Measurements from ENCODE around the gene ATP6V1B1. TPM values are rescaled to one million over a fixed set of nuclear protein-coding genes. Genes with fewer than 3 reads are reported as not detected.
A peak's percentile ranks its signal among the peaks of the same experiment; 100 is the strongest.

ATP6V1B1 gene
- total and polyA plus RNA-seq, 9 of the 15 experiments (the other 6 are each of a cell fraction or from before 2014, with no cell fraction given): not detected

DNA sequence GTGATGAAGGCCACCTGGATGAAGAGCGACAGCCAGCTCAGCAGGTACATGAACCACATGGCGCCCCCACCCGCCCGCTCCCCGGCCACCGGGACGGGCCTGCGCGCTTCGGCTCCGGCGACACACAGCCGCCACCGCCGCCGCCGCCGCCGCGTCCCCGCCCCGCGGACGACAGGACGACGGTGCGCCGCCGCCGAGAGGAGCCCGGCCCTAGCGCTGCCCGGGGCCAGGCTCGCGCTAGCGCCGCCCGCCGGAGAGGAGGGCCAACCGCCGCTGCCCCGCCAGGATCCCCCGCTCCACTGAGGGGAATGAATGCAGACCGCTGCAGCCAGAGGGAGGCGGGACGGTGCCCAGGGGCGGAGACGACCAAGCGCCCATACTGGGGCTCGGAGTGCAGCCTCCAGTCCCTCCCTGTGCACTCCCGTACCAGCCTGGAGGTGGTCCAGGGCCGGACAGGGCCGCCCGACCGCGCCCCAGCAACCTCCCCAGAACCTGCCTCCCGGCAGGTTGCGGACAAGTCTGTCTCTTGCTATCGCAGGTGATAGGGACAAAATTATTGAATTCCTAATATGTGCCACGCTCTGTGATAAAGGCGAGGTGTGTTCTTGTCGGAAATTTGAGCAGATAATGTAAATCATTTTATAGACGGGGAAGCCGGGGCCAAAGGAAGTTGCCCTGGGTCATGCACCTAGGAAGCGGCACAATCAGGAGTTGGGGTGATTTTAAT, 59.2 kb downstream of the ATP6V1B1 start, which contains the start of gene TEX261 (continued):
- TF ChIP-seq SRSF3 (IDR thresholded peaks at IDR 0.05; ENCODE audit: insufficient read depth, low read length) (no peak), ZFPM2 (CRISPR knock-in tag; IDR thresholded peaks at IDR 0.05) (no peak), TBL1XR1 (IDR thresholded peaks at IDR 0.05; ENCODE audit: low read length in 2 of 2) (peak in 1 of 2 experiments; percentile 55; a peak in 1 of 4 replicates), PML (IDR thresholded peaks at IDR 0.05; ENCODE audit: low read length) (no peak), POU5F1 (IDR thresholded peaks at IDR 0.05; ENCODE audit: borderline replicate concordance, low read depth, low read length, partially characterized antibody) (no peak), ESRRB (CRISPR knock-in tag; IDR thresholded peaks at IDR 0.05; ENCODE audit: borderline replicate concordance) (no peak), TRIM24 (IDR thresholded peaks at IDR 0.05) (no peak), ARID1B (IDR thresholded peaks at IDR 0.05) (no peak), DMBX1 (CRISPR knock-in tag; IDR thresholded peaks at IDR 0.05; ENCODE audit: borderline replicate concordance) (no peak), KDM1A (IDR thresholded peaks at IDR 0.05) (no peak), DPF2 (IDR thresholded peaks at IDR 0.05) (0 out of 2 replicates have a peak, but pooled peaks have one; percentile 20), HEY1 (CRISPR knock-in tag; IDR thresholded peaks at IDR 0.05; ENCODE audit: borderline replicate concordance) (no peak), ZNF133 (CRISPR knock-in tag; IDR thresholded peaks at IDR 0.05) (no peak), ZNF212 (CRISPR knock-in tag; IDR thresholded peaks at IDR 0.05) (no peak), ZNF217 (CRISPR knock-in tag; IDR thresholded peaks at IDR 0.05) (no peak), HIVEP1 (CRISPR knock-in tag; IDR thresholded peaks at IDR 0.05) (no peak), KDM4B (IDR thresholded peaks at IDR 0.05; ENCODE audit: borderline replicate concordance in 2 of 2, low read depth in 1 of 2) (no peak), PHF8 (IDR thresholded peaks at IDR 0.05; ENCODE audit: borderline replicate concordance, low read length) (peak; percentile 88; the same call in 1 of the 2 replicates), TRIM28 (IDR thresholded peaks at IDR 0.05) (no peak), ZBTB1 (CRISPR knock-in tag; IDR thresholded peaks at IDR 0.05; ENCODE audit: borderline replicate concordance, low read depth) (no peak; the same call in 1 of the 2 replicates), SMAD3 (CRISPR knock-in tag; conservative IDR thresholded peaks at IDR 0.05) (no peak), ZNF224 (CRISPR knock-in tag; IDR thresholded peaks at IDR 0.05) (no peak), ARID2 (IDR thresholded peaks at IDR 0.05) (no peak), LARP7 (IDR thresholded peaks at IDR 0.05) (no peak), NR2F6 (CRISPR knock-in tag; IDR thresholded peaks at IDR 0.05) (no peak), MTA1 (IDR thresholded peaks at IDR 0.05; ENCODE audit: borderline replicate concordance) (no peak), MEIS2 (IDR thresholded peaks at IDR 0.05; ENCODE audit: partially characterized antibody) (no peak), CAMTA2 (CRISPR knock-in tag; conservative IDR thresholded peaks at IDR 0.05) (no peak)
- TF ChIP-seq, protein P1, sequence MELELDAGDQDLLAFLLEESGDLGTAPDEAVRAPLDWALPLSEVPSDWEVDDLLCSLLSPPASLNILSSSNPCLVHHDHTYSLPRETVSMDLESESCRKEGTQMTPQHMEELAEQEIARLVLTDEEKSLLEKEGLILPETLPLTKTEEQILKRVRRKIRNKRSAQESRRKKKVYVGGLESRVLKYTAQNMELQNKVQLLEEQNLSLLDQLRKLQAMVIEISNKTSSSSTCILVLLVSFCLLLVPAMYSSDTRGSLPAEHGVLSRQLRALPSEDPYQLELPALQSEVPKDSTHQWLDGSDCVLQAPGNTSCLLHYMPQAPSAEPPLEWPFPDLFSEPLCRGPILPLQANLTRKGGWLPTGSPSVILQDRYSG (tag; conservative IDR thresholded peaks at IDR 0.05; ENCODE audit: low read depth): no peak
- TF ChIP-seq, protein P2, sequence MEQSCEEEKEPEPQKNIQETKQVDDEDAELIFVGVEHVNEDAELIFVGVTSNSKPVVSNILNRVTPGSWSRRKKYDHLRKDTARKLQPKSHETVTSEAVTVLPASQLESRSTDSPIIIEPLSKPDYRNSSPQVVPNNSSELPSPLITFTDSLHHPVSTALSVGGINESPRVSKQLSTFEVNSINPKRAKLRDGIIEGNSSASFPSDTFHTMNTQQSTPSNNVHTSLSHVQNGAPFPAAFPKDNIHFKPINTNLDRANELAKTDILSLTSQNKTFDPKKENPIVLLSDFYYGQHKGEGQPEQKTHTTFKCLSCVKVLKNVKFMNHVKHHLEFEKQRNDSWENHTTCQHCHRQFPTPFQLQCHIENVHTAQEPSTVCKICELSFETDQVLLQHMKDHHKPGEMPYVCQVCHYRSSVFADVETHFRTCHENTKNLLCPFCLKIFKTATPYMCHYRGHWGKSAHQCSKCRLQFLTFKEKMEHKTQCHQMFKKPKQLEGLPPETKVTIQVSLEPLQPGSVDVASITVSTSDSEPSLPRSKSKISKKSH (CRISPR knock-in tag; IDR thresholded peaks at IDR 0.05): no peak
